Uterus (tissue), 2 donors: ENCODE data around the gene CACNA1C.

ENCODE experiments used
- CTCF ChIP-seq, 4 experiments: fragments of 200-600 bp in 2 of 4; fragments of 450-650 bp in 2 of 4; sonication (generic) in 2 of 4; IDR thresholded peaks; one replicate each; pipeline ENCODE4 v1.5.1; 2016 to 2019; ENCODE audit warnings: antibody characterized with exemption in 4 of 4, mild to moderate bottlenecking in 2 of 4, moderate library complexity in 1 of 4
- POLR2A ChIP-seq, 2 donors: fragments of 450-650 bp; IDR thresholded peaks; one replicate each; pipeline ENCODE4 v1.6.1; 2016; ENCODE audit warnings: antibody characterized with exemption in 2 of 2, mild to moderate bottlenecking in 1 of 2, moderate library complexity in 1 of 2

- TF ChIP-seq POLR2A (IDR thresholded peaks at IDR 0.05), result no peak
- TF ChIP-seq CTCF (IDR thresholded peaks at IDR 0.05), result no peak
Observed at GRCh38 chr12:2251526-2252209, 198.9 kb downstream of the CACNA1C start.
